ENCODE results near the gene CAMK2G. TPM values are rescaled to one million over a fixed set of nuclear protein-coding genes. Genes with fewer than 3 reads are reported as not detected.
"Not testable (repeated sequence)": the region's sequence is repeated elsewhere in the genome, so short reads cannot be mapped to it uniquely, and the experiment has no call there.

The CAMK2G gene
- total RNA-seq, 1 donor from 2014 or later: 15.9 TPM

DNA sequence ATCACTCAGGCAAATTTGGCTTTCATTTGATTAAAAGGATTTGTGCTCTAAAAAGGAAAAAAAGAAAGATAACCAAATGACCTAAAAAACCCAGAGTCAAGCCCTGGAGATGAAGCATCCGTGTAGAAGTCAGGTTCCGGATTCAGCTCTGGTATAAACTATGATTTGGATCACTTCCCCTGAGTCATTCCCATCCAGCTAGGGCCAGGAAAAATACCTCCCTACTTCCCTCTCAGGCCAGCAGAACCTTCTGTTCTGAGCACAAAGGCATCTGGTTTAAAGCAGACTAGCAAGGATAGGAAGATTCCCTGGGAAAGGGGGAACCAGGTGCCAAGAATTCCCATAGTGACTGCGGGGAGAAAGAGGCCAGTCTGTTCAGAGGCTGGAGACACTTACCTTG, 37.3 kb downstream of the CAMK2G start:
- no peak overlapping the region for H3K27ac Mint-ChIP-seq
- H3K9me3 Mint-ChIP-seq: no peaks in the 10 kb centered on the region

GRCh38 chr10:73836427-73836980, 37.9 kb downstream of the CAMK2G start:
- peaks cover 14% of the 10 kb centered on the region for H3K36me3 Mint-ChIP-seq (ENCODE audit: low read depth)

More for the DNA sequence above, 37.3 kb downstream of the CAMK2G start:
- DNase-seq (ENCODE audit: low spot score): no peak
- intact Hi-C loops (cut with micrococcal nuclease): no loop called here
- Mint-ChIP-seq H3K4me3 (no peak overlapping the region), H3K36me3 (ENCODE audit: low read depth) (peaks cover 17% of the 10 kb centered on the region), H3K27me3 (ENCODE audit: insufficient read depth) (no peaks in the 10 kb centered on the region), H3K4me1 (ENCODE audit: low read depth) (no peaks in the 10 kb centered on the region)

DNA sequence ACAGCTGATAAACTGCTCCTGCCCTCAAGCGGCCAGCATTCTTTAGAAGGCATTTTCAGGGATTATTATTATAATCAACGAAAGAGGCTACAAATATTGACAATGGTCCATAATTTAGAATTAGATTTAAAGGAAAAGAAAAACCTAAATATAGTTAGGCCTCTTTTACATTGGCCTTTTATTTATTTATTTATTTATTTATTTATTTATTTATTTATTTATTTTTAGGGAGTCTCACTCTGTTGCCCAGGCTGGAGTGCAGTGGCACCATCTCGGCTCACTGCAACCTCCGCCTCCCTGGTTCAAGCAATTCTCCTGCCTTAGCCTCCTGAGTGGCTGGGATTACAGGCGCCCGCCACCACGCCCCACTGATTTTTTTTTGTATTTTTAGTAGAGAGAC, 45.3 kb downstream of the CAMK2G start:
- H3K27ac Mint-ChIP-seq; intact Hi-C loops (cut with micrococcal nuclease); H3K4me1 Mint-ChIP-seq (ENCODE audit: low read depth); H3K4me3 Mint-ChIP-seq; H3K27me3 Mint-ChIP-seq (ENCODE audit: insufficient read depth); H3K36me3 Mint-ChIP-seq (ENCODE audit: low read depth); H3K9me3 Mint-ChIP-seq; DNase-seq (ENCODE audit: low spot score): not testable (repeated sequence)

More at GRCh38 chr10:73836427-73836980, 37.9 kb downstream of the CAMK2G start:
- no peak for DNase-seq (ENCODE audit: low spot score)
- Mint-ChIP-seq H3K4me1 (ENCODE audit: low read depth) (no peaks in the 10 kb centered on the region), H3K27ac (no peak overlapping the region), H3K4me3 (no peak overlapping the region), H3K9me3 (no peaks in the 10 kb centered on the region), H3K27me3 (ENCODE audit: insufficient read depth) (no peaks in the 10 kb centered on the region)
- intact Hi-C loops (cut with micrococcal nuclease): no loop called here

- H3K27ac Mint-ChIP-seq: no peak overlapping the region
- H3K27me3 Mint-ChIP-seq (ENCODE audit: insufficient read depth): no peaks in the 10 kb centered on the region
Measured at GRCh38 chr10:73828161-73828560, 46.2 kb downstream of the CAMK2G start.

DNA sequence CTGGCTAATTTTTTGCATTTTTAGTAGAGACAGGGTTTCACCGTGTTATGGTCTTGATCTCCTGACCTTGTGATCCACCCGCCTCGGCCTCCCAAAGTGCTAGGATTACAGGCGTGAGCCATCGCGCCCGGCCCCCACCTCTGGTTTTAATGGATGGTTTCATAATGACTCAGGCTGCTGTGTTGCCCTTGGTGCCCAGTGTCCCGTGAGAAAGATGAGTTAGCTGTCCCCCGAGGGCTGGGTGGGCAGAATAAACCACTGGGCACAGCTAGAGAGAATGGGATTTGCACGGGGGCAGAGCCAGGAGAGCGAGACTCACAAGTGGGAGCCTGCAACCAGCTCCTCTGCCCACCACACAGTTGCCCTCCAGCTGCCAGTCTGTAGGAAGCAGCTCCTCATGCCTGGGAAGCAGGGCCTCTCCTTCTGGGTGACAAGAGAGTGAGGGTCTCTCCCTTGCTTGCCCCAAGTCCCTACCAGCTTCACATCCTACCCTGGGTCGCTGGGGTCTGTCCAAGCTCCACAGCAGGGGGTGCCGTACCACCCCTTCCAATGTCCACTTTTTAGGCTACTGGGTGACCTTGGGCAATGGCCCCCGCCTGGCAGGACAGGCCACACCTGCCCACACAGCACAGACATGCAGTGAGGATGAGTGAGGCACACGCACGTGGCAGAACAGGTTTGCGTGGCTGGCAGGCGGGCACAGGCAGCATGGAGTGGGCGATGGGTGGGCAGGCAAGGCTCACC, 46.8 kb downstream of the CAMK2G start:
- Mint-ChIP-seq H3K9me3 (no peaks in the 10 kb centered on the region), H3K36me3 (ENCODE audit: low read depth) (peaks cover 7% of the 10 kb centered on the region), H3K27me3 (ENCODE audit: insufficient read depth) (no peaks in the 10 kb centered on the region), H3K27ac (no peak overlapping the region), H3K4me3 (no peak overlapping the region), H3K4me1 (ENCODE audit: low read depth) (no peaks in the 10 kb centered on the region)
- intact Hi-C loops (cut with micrococcal nuclease): no loop called here
- DNase-seq (ENCODE audit: low spot score): no peak

More at GRCh38 chr10:73828161-73828560, 46.2 kb downstream of the CAMK2G start:
- Mint-ChIP-seq H3K4me3 (no peak overlapping the region), H3K4me1 (ENCODE audit: low read depth) (no peaks in the 10 kb centered on the region), H3K36me3 (ENCODE audit: low read depth) (peaks cover 7% of the 10 kb centered on the region), H3K9me3 (no peaks in the 10 kb centered on the region)
- intact Hi-C loops (cut with micrococcal nuclease): no loop called here
- DNase-seq (ENCODE audit: low spot score): no peak

GRCh38 chr10:73824146-73824725, 50.1 kb downstream of the CAMK2G start:
- DNase-seq (ENCODE audit: low spot score): no peak
- intact Hi-C loops (cut with micrococcal nuclease): no loop called here
- Mint-ChIP-seq H3K27ac (no peak overlapping the region), H3K4me1 (ENCODE audit: low read depth) (no peaks in the 10 kb centered on the region), H3K4me3 (no peak overlapping the region), H3K36me3 (ENCODE audit: low read depth) (peaks cover 14% of the 10 kb centered on the region), H3K9me3 (no peaks in the 10 kb centered on the region), H3K27me3 (ENCODE audit: insufficient read depth) (no peaks in the 10 kb centered on the region)

- DNase-seq (ENCODE audit: low spot score): no peak
- no peak overlapping the region for H3K27ac Mint-ChIP-seq
- H3K36me3 Mint-ChIP-seq (ENCODE audit: low read depth): peaks cover 14% of the 10 kb centered on the region
- no peaks in the 10 kb centered on the region for H3K27me3 Mint-ChIP-seq (ENCODE audit: insufficient read depth)
- H3K4me1 Mint-ChIP-seq (ENCODE audit: low read depth): no peaks in the 10 kb centered on the region
- intact Hi-C loops (cut with micrococcal nuclease): no loop called here
- H3K4me3 Mint-ChIP-seq: no peak overlapping the region
- no peaks in the 10 kb centered on the region for H3K9me3 Mint-ChIP-seq
Measured at GRCh38 chr10:73823391-73823790, 51.0 kb downstream of the CAMK2G start.

DNA sequence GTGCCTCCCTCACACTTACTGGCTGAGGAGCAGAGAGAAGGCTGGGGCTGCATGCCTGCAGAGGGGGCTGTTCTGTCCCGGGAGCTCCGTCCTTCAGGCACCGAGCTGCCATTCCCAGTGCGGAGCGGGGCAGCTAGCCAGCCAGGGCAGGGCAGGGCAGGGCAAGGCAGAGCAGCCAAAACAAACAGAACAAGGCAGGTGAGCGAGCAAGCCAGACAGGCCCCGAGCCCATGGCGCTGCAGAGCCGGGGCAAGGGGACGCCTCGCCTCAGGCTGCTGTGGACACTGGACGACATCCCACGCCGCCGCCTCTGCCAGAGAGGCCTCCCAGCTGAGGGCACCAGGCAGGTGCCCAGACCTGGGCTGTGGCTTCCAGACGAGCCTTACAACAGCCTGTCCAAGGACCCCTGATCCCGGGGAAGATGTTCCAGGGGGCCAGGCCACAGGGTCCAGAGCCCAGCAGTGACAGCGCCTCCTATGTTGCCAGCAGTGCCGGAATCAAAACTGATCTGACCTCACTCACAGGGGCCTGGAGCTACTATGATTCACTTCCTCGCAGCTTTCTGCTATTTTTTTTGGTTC, 54.8 kb downstream of the CAMK2G start:
- Mint-ChIP-seq H3K36me3 (ENCODE audit: low read depth) (peaks cover 16% of the 10 kb centered on the region), H3K9me3 (no peaks in the 10 kb centered on the region), H3K27me3 (ENCODE audit: insufficient read depth) (no peaks in the 10 kb centered on the region), H3K4me3 (no peak overlapping the region), H3K27ac (no peak overlapping the region), H3K4me1 (ENCODE audit: low read depth) (no peaks in the 10 kb centered on the region)
- intact Hi-C loops (cut with micrococcal nuclease): no loop called here
- no peak for DNase-seq (ENCODE audit: low spot score)

DNA sequence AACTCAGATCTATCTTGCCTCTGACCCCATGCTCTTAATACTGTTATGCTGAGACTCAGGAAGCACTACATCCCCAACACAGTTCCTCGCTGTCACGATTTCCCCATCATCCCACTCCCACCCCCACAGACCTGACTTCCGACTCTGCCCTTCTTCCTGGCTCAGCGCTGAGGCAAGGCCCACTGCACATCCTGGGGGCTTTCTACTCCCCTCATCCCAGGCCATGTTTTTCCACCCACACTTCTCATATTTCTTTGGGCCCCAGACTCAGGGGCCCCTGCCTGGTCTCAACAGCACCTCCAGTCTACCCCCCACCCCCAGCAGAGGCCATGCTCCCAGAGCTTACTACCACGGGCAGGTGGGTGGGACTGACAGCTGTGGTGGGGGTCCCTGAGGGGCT, 55.3 kb downstream of the CAMK2G start:
- no peak overlapping the region for H3K27ac Mint-ChIP-seq
- H3K36me3 Mint-ChIP-seq (ENCODE audit: low read depth): peaks cover 14% of the 10 kb centered on the region
- no peak for DNase-seq (ENCODE audit: low spot score)
- intact Hi-C loops (cut with micrococcal nuclease): no loop called here
- no peaks in the 10 kb centered on the region for H3K9me3 Mint-ChIP-seq
- H3K4me3 Mint-ChIP-seq: no peak overlapping the region
- no peaks in the 10 kb centered on the region for H3K27me3 Mint-ChIP-seq (ENCODE audit: insufficient read depth)
- H3K4me1 Mint-ChIP-seq (ENCODE audit: low read depth): no peaks in the 10 kb centered on the region

- Mint-ChIP-seq H3K27me3 (ENCODE audit: insufficient read depth) (no peaks in the 10 kb centered on the region), H3K27ac (no peak overlapping the region), H3K9me3 (no peaks in the 10 kb centered on the region), H3K4me1 (ENCODE audit: low read depth) (no peaks in the 10 kb centered on the region), H3K4me3 (no peak overlapping the region), H3K36me3 (ENCODE audit: low read depth) (peaks cover 19% of the 10 kb centered on the region)
- no peak for DNase-seq (ENCODE audit: low spot score)
- intact Hi-C loops (cut with micrococcal nuclease): no loop called here
Measured at GRCh38 chr10:73818402-73818801, 56.0 kb downstream of the CAMK2G start.

DNA sequence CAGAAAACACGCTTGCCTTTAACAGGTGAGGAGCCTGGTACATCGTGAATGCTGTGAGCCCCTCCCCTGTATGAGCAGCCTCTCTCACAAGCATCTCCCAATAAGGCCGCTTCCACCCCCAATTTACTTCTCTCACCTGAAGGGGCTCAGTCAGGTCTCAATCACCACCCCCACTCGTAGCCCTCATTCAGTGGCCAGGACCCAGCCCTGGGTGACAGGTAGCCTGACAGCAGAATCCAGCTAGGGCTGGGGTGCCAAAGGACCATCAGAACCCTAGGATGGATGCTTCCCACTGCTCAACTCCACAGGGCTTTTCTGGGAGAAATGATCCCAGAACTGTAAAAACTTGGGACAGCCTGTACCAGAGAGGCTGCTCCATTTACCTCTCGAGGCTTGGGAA, 56.5 kb downstream of the CAMK2G start:
- H3K27ac Mint-ChIP-seq: no peak overlapping the region
- DNase-seq (ENCODE audit: low spot score): no peak

DNA sequence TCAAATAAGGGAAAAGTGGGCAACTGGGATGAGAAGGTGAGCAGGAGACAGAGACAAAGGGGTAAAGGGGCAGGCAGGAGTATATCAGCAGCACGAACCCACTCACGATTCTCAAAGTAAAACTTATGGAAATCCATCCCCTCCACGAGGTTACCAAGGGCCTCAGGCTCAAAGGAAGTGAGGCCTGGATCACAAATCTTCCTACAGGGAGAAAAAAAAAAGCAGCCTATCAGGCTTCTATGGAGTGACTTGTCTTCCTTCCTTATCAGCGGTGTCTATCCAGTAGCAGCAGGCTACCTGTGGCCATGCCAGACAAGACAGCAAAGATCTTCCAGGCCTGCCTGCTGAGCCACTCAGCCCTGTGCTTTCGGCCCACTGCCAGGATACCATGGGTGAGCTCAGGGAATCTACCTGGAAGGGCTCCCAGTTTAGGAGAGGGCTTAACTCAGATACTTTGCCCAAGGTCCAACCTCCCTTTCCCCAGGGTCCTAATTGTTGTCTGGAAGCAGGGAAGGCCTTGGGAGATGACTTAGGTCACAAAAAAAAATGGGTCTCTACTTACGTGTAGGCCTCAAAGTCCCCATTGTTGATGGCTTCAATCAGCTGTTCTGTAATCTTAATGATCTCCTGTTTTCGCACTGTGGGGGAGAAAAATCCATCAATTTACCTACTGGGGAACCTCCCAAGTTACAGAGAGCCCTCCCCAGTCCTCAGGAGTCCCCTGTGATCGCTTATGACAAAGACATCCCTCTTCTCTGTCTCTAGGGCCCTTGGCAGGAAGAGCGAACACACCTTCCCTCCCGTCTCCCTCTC, 57.2 kb downstream of the CAMK2G start:
- intact Hi-C loops (cut with micrococcal nuclease): no loop called here
- H3K27ac Mint-ChIP-seq: peak overlapping the region; percentile 58
- no peaks in the 10 kb centered on the region for H3K27me3 Mint-ChIP-seq (ENCODE audit: insufficient read depth)
- H3K9me3 Mint-ChIP-seq: no peaks in the 10 kb centered on the region
- H3K36me3 Mint-ChIP-seq (ENCODE audit: low read depth): peaks cover 25% of the 10 kb centered on the region
- peaks cover 5% of the 10 kb centered on the region for H3K4me1 Mint-ChIP-seq (ENCODE audit: low read depth)
- no peak for DNase-seq (ENCODE audit: low spot score)
- no peak overlapping the region for H3K4me3 Mint-ChIP-seq

More for the DNA sequence above, 56.5 kb downstream of the CAMK2G start:
- Mint-ChIP-seq H3K9me3 (no peaks in the 10 kb centered on the region), H3K36me3 (ENCODE audit: low read depth) (peaks cover 23% of the 10 kb centered on the region), H3K4me1 (ENCODE audit: low read depth) (peaks cover under 1% of the 10 kb centered on the region), H3K4me3 (no peak overlapping the region), H3K27me3 (ENCODE audit: insufficient read depth) (no peaks in the 10 kb centered on the region)
- intact Hi-C loops (cut with micrococcal nuclease): no loop called here

Measured in activated T-helper 1 cell treated with anti-CD3 and anti-CD28 coated beads, Interleukin-12 subunit alpha, Interleukin-12 subunit beta, Interleukin-2, Interleukin-4 antibody, amounts not matched to agents 30 ng/mL and 10 ng/mL and 1 ng/mL, durations not matched to agents 14 hours and 24 hours and 36 hours (primary cell).